Kidney glomerular epithelial cell (primary cell): ENCODE measurements around the gene PAH.

ENCODE experiments used
- DNase-seq: peaks from one replicate; lab custom pipeline; 2025; lab: John Stamatoyannopoulos, UW

Gene PAH

GRCh38 chr12:102917026-102917787, at the start of gene PAH:
TSS of gene PAH (minus strand) at chr12:102917244. CDS start at chr12:102917130, 114 bp downstream.
- no peak for DNase-seq

- no peak for DNase-seq
Measured at GRCh38 chr12:102966200-102966863, 49.3 kb upstream of the PAH start.

- no peak for DNase-seq
Measured at GRCh38 chr12:102965281-102966155, 48.5 kb upstream of the PAH start.

- no peak for DNase-seq
Measured at GRCh38 chr12:102964872-102965271, 47.8 kb upstream of the PAH start.

GRCh38 chr12:102963796-102964195, 46.8 kb upstream of the PAH start:
- no peak for DNase-seq

GRCh38 chr12:102962986-102963385, 45.9 kb upstream of the PAH start:
- no peak for DNase-seq

GRCh38 chr12:102962532-102962931, 45.5 kb upstream of the PAH start:
- DNase-seq = no peak

GRCh38 chr12:102961466-102961855, 44.4 kb upstream of the PAH start:
- DNase-seq = no peak

- no peak for DNase-seq
Measured at GRCh38 chr12:102960766-102961465, 43.9 kb upstream of the PAH start.

- DNase-seq = no peak
Measured at GRCh38 chr12:102959391-102959790, 42.3 kb upstream of the PAH start.

- DNase-seq = no peak
Measured at GRCh38 chr12:102958830-102959176, 41.8 kb upstream of the PAH start.

GRCh38 chr12:102958073-102958829, 41.2 kb upstream of the PAH start:
- no peak for DNase-seq

GRCh38 chr12:102957339-102958050, 40.5 kb upstream of the PAH start, which contains the start of gene ASCL1:
TSS of gene ASCL1 (plus strand) at chr12:102957674. CDS start at chr12:102958245, 571 bp downstream.
- DNase-seq = no peak

GRCh38 chr12:102956738-102957327, 39.8 kb upstream of the PAH start:
- DNase-seq = no peak

GRCh38 chr12:102955926-102956737, 39.1 kb upstream of the PAH start:
- DNase-seq = no peak

- no peak for DNase-seq
Measured at GRCh38 chr12:102954134-102954533, 37.1 kb upstream of the PAH start.

- DNase-seq = no peak
Measured at GRCh38 chr12:102953221-102953620, 36.2 kb upstream of the PAH start.

- no peak for DNase-seq
Measured at GRCh38 chr12:102951841-102952240, 34.8 kb upstream of the PAH start.

GRCh38 chr12:102950950-102951619, 34.0 kb upstream of the PAH start:
- DNase-seq = no peak
